ENCODE measurements around the gene CMPK2. TPM values are rescaled to one million over a fixed set of nuclear protein-coding genes. Genes with fewer than 3 reads are reported as not detected.

The CMPK2 gene
- total RNA-seq, 4 donors from 2014 or later, result 0.53 to 4.9 (median 1.7) TPM

DNA sequence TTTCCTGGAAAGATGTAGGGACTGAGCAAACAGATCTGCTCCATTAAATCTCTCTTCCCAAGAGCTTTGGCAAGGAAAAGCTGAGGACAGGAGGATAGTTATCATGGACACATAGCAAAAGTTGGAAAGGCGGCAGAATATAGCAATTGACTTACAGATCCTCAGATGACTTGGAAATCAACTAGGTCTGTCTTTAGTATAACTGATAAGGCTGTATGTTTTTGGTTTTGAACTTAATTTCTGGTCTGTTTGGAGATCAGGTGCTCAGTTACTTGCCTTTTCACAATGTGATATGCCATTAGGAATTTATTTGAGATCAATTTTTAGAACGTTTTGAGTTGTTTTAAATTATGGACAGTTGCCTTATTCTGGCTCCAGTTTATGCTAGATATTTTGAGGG lies 19.8 kb upstream of the CMPK2 start:
- WGBS, 2 donors, result 69 to 72% methylated on average over 2 of the region's 2 CpGs
- DNase-seq, result no peak
- H3K4me1 ChIP-seq, result no peaks in the 10 kb centered on the region
- TF ChIP-seq CTCF (IDR thresholded peaks at IDR 0.05) (no peak), POLR2A (IDR thresholded peaks at IDR 0.05) (no peak)
- H3K4me3 ChIP-seq, result no peak overlapping the region
- intact Hi-C loops (cut with DNase I), result no loop called here
- H3K36me3 ChIP-seq, result peaks cover 0 to 4% (median 0%) of the 10 kb centered on the region in 3 donors
- no peak overlapping the region for H3K27ac ChIP-seq
- H3K9me3 ChIP-seq, result no peaks in the 10 kb centered on the region
- no peaks in the 10 kb centered on the region for H3K27me3 ChIP-seq

GRCh38 chr2:6883448-6884122 lies 17.9 kb upstream of the CMPK2 start:
- 69 to 73% methylated on average over 7 of the region's 7 CpGs for WGBS, 2 donors
- Histone ChIP-seq H3K4me1 (peaks cover 0 to 11% (median 0%) of the 10 kb centered on the region in 3 donors), H3K27me3 (no peaks in the 10 kb centered on the region), H3K36me3 (no peaks in the 10 kb centered on the region), H3K27ac (no peak overlapping the region), H3K9me3 (no peaks in the 10 kb centered on the region), H3K4me3 (no peak overlapping the region)
- DNase-seq, result no peak
- intact Hi-C loops (cut with DNase I), result no loop called here
- TF ChIP-seq CTCF (IDR thresholded peaks at IDR 0.05), result no peak
- TF ChIP-seq POLR2A (IDR thresholded peaks at IDR 0.05), result no peak

DNA sequence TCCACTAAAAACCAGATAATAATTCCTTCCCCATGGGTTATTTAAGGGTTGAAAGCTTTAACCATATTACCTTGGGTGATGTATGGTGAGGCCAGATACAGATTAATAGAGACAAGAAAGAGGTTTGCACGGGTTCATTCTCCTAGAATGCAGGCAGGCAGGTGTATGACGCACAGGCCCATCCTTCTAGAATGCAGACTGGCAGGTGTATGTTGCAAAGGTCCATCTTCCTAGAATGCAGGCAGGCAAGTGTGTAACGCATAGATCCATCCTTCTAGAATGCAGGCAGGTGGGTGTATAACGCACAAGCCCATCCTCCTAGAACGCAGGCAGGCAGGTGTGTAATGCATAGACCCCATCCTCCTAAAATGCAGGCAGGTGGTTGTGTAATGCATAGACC lies 15.8 kb upstream of the CMPK2 start:
- no peak for TF ChIP-seq POLR2A (IDR thresholded peaks at IDR 0.05)
- TF ChIP-seq CTCF (IDR thresholded peaks at IDR 0.05), result no peak
- DNase-seq, result no peak
- Histone ChIP-seq H3K27me3 (no peaks in the 10 kb centered on the region), H3K36me3 (no peaks in the 10 kb centered on the region), H3K27ac (no peak overlapping the region), H3K9me3 (no peaks in the 10 kb centered on the region), H3K4me3 (no peak overlapping the region), H3K4me1 (peaks cover 5 to 22% (median 7%) of the 10 kb centered on the region in 3 donors)
- 86 to 93% methylated on average over 5 of the region's 5 CpGs for WGBS, 2 donors
- intact Hi-C loops (cut with DNase I), result no loop called here

GRCh38 chr2:6881046-6881445 lies 15.3 kb upstream of the CMPK2 start:
- peaks cover 5 to 22% (median 7%) of the 10 kb centered on the region in 3 donors for H3K4me1 ChIP-seq
- no peak overlapping the region for H3K27ac ChIP-seq
- no peak overlapping the region for H3K4me3 ChIP-seq
- DNase-seq, result no peak
- WGBS, 2 donors, result 75 to 88% methylated on average over 1 of the region's 1 CpG
- intact Hi-C loops (cut with DNase I), result no loop called here
- no peaks in the 10 kb centered on the region for H3K27me3 ChIP-seq
- H3K9me3 ChIP-seq, result no peaks in the 10 kb centered on the region
- no peak for TF ChIP-seq POLR2A (IDR thresholded peaks at IDR 0.05)
- TF ChIP-seq CTCF (IDR thresholded peaks at IDR 0.05), result no peak
- no peaks in the 10 kb centered on the region for H3K36me3 ChIP-seq

GRCh38 chr2:6880200-6880733 lies 14.6 kb upstream of the CMPK2 start:
- Histone ChIP-seq H3K4me3 (no peak overlapping the region), H3K27ac (no peak overlapping the region), H3K4me1 (peaks cover 5 to 22% (median 7%) of the 10 kb centered on the region in 3 donors), H3K9me3 (no peaks in the 10 kb centered on the region), H3K36me3 (no peaks in the 10 kb centered on the region), H3K27me3 (no peaks in the 10 kb centered on the region)
- 67 to 78% methylated on average over 2 of the region's 2 CpGs for WGBS, 2 donors
- intact Hi-C loops (cut with DNase I), result no loop called here
- TF ChIP-seq POLR2A (IDR thresholded peaks at IDR 0.05) (no peak), CTCF (IDR thresholded peaks at IDR 0.05) (no peak)
- no peak for DNase-seq
